Middle frontal gyrus (tissue), 1 donor: Measurements from ENCODE around the gene NFIB.

ENCODE experiments used
- DNase-seq: peaks from one replicate; pipeline ENCODE4 v3.0.0-alpha.2; 2015; ENCODE audit warnings: low spot score; ENCODE audit errors: extremely low spot score

The NFIB gene

GRCh38 chr9:14307989-14308852 lies 5.7 kb downstream of the NFIB start:
- DNase-seq = no peak

GRCh38 chr9:14306672-14307660 lies 7.0 kb downstream of the NFIB start:
- no peak for DNase-seq

- DNase-seq = no peak
Observed at GRCh38 chr9:14306188-14306587, 7.8 kb downstream of the NFIB start.

- no peak for DNase-seq
Observed at GRCh38 chr9:14304259-14304658, 9.7 kb downstream of the NFIB start.

GRCh38 chr9:14303521-14303920 lies 10.4 kb downstream of the NFIB start:
- DNase-seq = peak; percentile 80

GRCh38 chr9:14303100-14303499 lies 10.8 kb downstream of the NFIB start:
- DNase-seq = no peak

- no peak for DNase-seq
Observed at GRCh38 chr9:14302405-14302804, 11.5 kb downstream of the NFIB start.

- DNase-seq = no peak
Observed at GRCh38 chr9:14301583-14302021, 12.3 kb downstream of the NFIB start.

- DNase-seq = no peak
Observed at GRCh38 chr9:14301006-14301405, 12.9 kb downstream of the NFIB start.

GRCh38 chr9:14300588-14300987 lies 13.4 kb downstream of the NFIB start:
- DNase-seq = no peak

GRCh38 chr9:14300040-14300439 lies 13.9 kb downstream of the NFIB start:
- no peak for DNase-seq

GRCh38 chr9:14298601-14299022 lies 15.3 kb downstream of the NFIB start:
- DNase-seq = no peak

- no peak for DNase-seq
Observed at GRCh38 chr9:14296495-14297113, 17.3 kb downstream of the NFIB start.

- DNase-seq = no peak
Observed at GRCh38 chr9:14294659-14295058, 19.3 kb downstream of the NFIB start.

GRCh38 chr9:14293801-14294200 lies 20.1 kb downstream of the NFIB start:
- no peak for DNase-seq

GRCh38 chr9:14292181-14292739 lies 21.7 kb downstream of the NFIB start:
- no peak for DNase-seq

- no peak for DNase-seq
Observed at GRCh38 chr9:14289916-14290315, 24.0 kb downstream of the NFIB start.

GRCh38 chr9:14288433-14288832 lies 25.5 kb downstream of the NFIB start:
- DNase-seq = no peak

GRCh38 chr9:14286121-14286520 lies 27.8 kb downstream of the NFIB start:
- no peak for DNase-seq

GRCh38 chr9:14283276-14283675 lies 30.7 kb downstream of the NFIB start:
- DNase-seq = no peak

GRCh38 chr9:14281876-14282275 lies 32.1 kb downstream of the NFIB start:
- DNase-seq = no peak
